HepG2 (cell line): ENCODE results near the gene SLC25A27. TPM values are rescaled to one million over a fixed set of nuclear protein-coding genes. Genes with fewer than 3 reads are reported as not detected.

Experiments
- CC2D1A ChIP-seq: sonication (generic); formaldehyde crosslinking; IDR thresholded peaks from 2 replicates; pipeline ENCODE4 v1.8.1; 2023; ENCODE audit warnings: mild to moderate bottlenecking, missing genetic modification reagents
- EED ChIP-seq: sonication (generic); formaldehyde crosslinking; IDR thresholded peaks from 2 replicates; pipeline ENCODE4 v1.5.0; 2020; ENCODE audit warnings: mild to moderate bottlenecking, missing genetic modification reagents
- ELF1 ChIP-seq: sonication (generic); formaldehyde crosslinking; IDR thresholded peaks from 2 replicates; pipeline ENCODE4 v1.4.0; 2020; ENCODE audit warnings: missing genetic modification reagents
- HMGXB4 ChIP-seq, 2 experiments: sonication (generic) in 1 of 2; formaldehyde crosslinking in 1 of 2; IDR thresholded peaks; 2 replicates each; pipeline versions ENCODE4 v1.4.0 to v1.6.1; 2018 to 2020; ENCODE audit warnings: missing genetic modification reagents in 2 of 2, borderline replicate concordance in 1 of 2, low read depth in 1 of 2, mild to moderate bottlenecking in 1 of 2, missing biosample characterization in 1 of 2
- HNF1B ChIP-seq: sonication (generic); formaldehyde crosslinking; IDR thresholded peaks from 2 replicates; pipeline ENCODE4 v1.5.1; 2020; ENCODE audit warnings: mild to moderate bottlenecking, moderate library complexity, missing genetic modification reagents
- KDM2A ChIP-seq: sonication (generic); formaldehyde crosslinking; IDR thresholded peaks from 2 replicates; pipeline ENCODE4 v1.4.0; 2020; ENCODE audit warnings: low read depth, missing genetic modification reagents, borderline replicate concordance
- MAZ ChIP-seq, 2 experiments: sonication (generic) in 1 of 2; formaldehyde crosslinking in 1 of 2; IDR thresholded peaks; 2 replicates each; pipeline versions ENCODE4 v1.5.0 to v1.6.1; 2012 to 2020; ENCODE audit warnings: low read depth in 2 of 2, mild to moderate bottlenecking in 2 of 2, borderline replicate concordance in 1 of 2, improper control_type of control experiment in 1 of 2, low read length in 1 of 2, missing genetic modification reagents in 1 of 2, moderate library complexity in 1 of 2
- SIX1 ChIP-seq: sonication (generic); formaldehyde crosslinking; IDR thresholded peaks from 2 replicates; pipeline ENCODE4 v1.4.0; 2020; ENCODE audit warnings: missing genetic modification reagents, borderline replicate concordance
- SP1 ChIP-seq, 2 experiments: fragments of 450-650 bp in 1 of 2; sonication (generic) in 1 of 2; formaldehyde crosslinking in 1 of 2; IDR thresholded peaks; 2 replicates each; pipeline versions ENCODE4 v1.4.0 to v1.6.1; 2016 to 2020; ENCODE audit warnings: missing genetic modification reagents in 1 of 2
- ZNF224 ChIP-seq: sonication (generic); formaldehyde crosslinking; IDR thresholded peaks from 2 replicates; pipeline ENCODE4 v1.5.0; 2020; ENCODE audit warnings: mild to moderate bottlenecking, missing genetic modification reagents
- ZNF235 ChIP-seq: sonication (generic); formaldehyde crosslinking; IDR thresholded peaks from 2 replicates; pipeline ENCODE4 v1.8.1; 2023; ENCODE audit warnings: mild to moderate bottlenecking, missing genetic modification reagents, borderline replicate concordance
- ZNF552 ChIP-seq: sonication (generic); formaldehyde crosslinking; IDR thresholded peaks from 2 replicates; pipeline ENCODE4 v1.9.0; 2022; ENCODE audit warnings: missing genetic modification reagents, mild to moderate bottlenecking, borderline replicate concordance
- ZNF777 ChIP-seq: sonication (generic); formaldehyde crosslinking; IDR thresholded peaks from 2 replicates; pipeline ENCODE4 v1.4.0; 2020; ENCODE audit warnings: missing genetic modification reagents
- polyA plus RNA-seq, 8 experiments: library from polyadenylated mRNA; depleted of rRNA in 3 of 8; stranded (reverse) in 7 of 8; unstranded in 1 of 8; fragments of >200 nt; fragmentation: Illumina TruSeq in 4 of 8; extraction: Trizol in 4 of 8; gene quantifications; 2 replicates each; pipeline versions ENCODE4 v1.2.1 to v1.2.3, GENCODE V29; 2011 to 2016; ENCODE audit warnings: low read depth in 4 of 8, missing spikeins in 1 of 8, mixed read lengths in 1 of 8; ENCODE audit not compliant: insufficient read depth in 1 of 8
- total RNA-seq, 5 experiments: library from RNA; depleted of rRNA; stranded (reverse); fragments of >200 nt; fragmentation: Illumina TruSeq; extraction: Trizol; gene quantifications; 2 replicates each; pipeline ENCODE4 v1.2.3, GENCODE V29; 2016; ENCODE audit warnings: low read depth in 1 of 5
- TF ChIP-seq, protein P1 (sequence below): sonication (generic); formaldehyde crosslinking; IDR thresholded peaks from 2 replicates; pipeline ENCODE4 v1.4.0; 2020; ENCODE audit warnings: missing genetic modification reagents
- TF ChIP-seq, protein P2 (sequence below), 2 experiments: sonication (generic) in 1 of 2; formaldehyde crosslinking in 1 of 2; IDR thresholded peaks; 2 replicates each; pipeline versions ENCODE4 v1.6.1 to v1.9.0; 2014 to 2022; ENCODE audit warnings: antibody characterized with exemption in 1 of 2, borderline replicate concordance in 1 of 2, inconsistent platforms in 1 of 2, low read depth in 1 of 2, missing genetic modification reagents in 1 of 2

Gene SLC25A27
- total and polyA plus RNA-seq, 2 of the 13 experiments (the other 11 are each of a cell fraction or from before 2014, with no cell fraction given): 0.46 to 1.3 TPM

GRCh38 chr6:46652603-46653438, at the start of gene SLC25A27, which contains the start of gene CYP39A1 (continued):
- TF ChIP-seq MAZ (IDR thresholded peaks at IDR 0.05; ENCODE audit: borderline replicate concordance, low read depth, low read length) (no peak), MAZ (CRISPR knock-in tag; IDR thresholded peaks at IDR 0.05; ENCODE audit: low read depth) (peak; percentile 54), ZNF777 (CRISPR knock-in tag) (peak; percentile 59; the same call in 1 of the 2 replicates), SP1 (IDR thresholded peaks at IDR 0.05) (no peak), SP1 (CRISPR knock-in tag; IDR thresholded peaks at IDR 0.05) (0 out of 2 replicates have a peak, but pooled peaks have one; percentile 47), KDM2A (peak; percentile 74; the same call in 1 of the 2 replicates), CC2D1A (CRISPR knock-in tag) (no peak), ELF1 (peak; percentile 50; the same call in 1 of the 2 replicates), ZNF552 (CRISPR knock-in tag) (no peak), EED (0 out of 2 replicates have a peak, but pooled peaks have one; percentile 64), ZNF235 (CRISPR knock-in tag) (no peak), HNF1B (CRISPR knock-in tag) (peak; percentile 83), ZNF224 (CRISPR knock-in tag) (no peak), SIX1 (CRISPR knock-in tag) (no peak), HMGXB4 (CRISPR knock-in tag; IDR thresholded peaks at IDR 0.05; ENCODE audit: borderline replicate concordance in 1 of 2, low read depth in 1 of 2) (no peak)
- TF ChIP-seq, protein P1, sequence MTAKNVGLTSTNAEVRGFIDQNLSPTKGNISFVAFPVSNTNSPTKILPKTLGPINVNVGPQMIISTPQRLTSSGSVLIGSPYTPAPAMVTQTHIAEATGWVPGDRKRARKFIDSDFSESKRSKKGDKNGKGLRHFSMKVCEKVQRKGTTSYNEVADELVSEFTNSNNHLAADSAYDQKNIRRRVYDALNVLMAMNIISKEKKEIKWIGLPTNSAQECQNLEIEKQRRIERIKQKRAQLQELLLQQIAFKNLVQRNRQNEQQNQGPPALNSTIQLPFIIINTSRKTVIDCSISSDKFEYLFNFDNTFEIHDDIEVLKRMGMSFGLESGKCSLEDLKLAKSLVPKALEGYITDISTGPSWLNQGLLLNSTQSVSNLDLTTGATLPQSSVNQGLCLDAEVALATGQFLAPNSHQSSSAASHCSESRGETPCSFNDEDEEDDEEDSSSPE (CRISPR knock-in tag): peak; percentile 69
- TF ChIP-seq, protein P2, sequence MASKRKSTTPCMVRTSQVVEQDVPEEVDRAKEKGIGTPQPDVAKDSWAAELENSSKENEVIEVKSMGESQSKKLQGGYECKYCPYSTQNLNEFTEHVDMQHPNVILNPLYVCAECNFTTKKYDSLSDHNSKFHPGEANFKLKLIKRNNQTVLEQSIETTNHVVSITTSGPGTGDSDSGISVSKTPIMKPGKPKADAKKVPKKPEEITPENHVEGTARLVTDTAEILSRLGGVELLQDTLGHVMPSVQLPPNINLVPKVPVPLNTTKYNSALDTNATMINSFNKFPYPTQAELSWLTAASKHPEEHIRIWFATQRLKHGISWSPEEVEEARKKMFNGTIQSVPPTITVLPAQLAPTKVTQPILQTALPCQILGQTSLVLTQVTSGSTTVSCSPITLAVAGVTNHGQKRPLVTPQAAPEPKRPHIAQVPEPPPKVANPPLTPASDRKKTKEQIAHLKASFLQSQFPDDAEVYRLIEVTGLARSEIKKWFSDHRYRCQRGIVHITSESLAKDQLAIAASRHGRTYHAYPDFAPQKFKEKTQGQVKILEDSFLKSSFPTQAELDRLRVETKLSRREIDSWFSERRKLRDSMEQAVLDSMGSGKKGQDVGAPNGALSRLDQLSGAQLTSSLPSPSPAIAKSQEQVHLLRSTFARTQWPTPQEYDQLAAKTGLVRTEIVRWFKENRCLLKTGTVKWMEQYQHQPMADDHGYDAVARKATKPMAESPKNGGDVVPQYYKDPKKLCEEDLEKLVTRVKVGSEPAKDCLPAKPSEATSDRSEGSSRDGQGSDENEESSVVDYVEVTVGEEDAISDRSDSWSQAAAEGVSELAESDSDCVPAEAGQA (IDR thresholded peaks at IDR 0.05; ENCODE audit: low read depth): no peak
- TF ChIP-seq, protein P2 (CRISPR knock-in tag; IDR thresholded peaks at IDR 0.05; ENCODE audit: borderline replicate concordance): no peak
